GM21515 (cell line): ENCODE measurements around the gene SPTBN5.
"Not testable (repeated sequence)": the region's sequence is repeated elsewhere in the genome, so short reads cannot be mapped to it uniquely, and the experiment has no call there.

ENCODE experiments used
- ATAC-seq: cut with Tn5 transposase; IDR thresholded peaks from one replicate; pipeline ENCODE4 v1.9.1; 2021; ENCODE audit not compliant: unreplicated experiment

The SPTBN5 gene

GRCh38 chr15:41849204-41849603 is 44.6 kb downstream of the SPTBN5 start:
- no peak for ATAC-seq

- no peak for ATAC-seq
Measured at GRCh38 chr15:41848631-41849030, 45.2 kb downstream of the SPTBN5 start.

- no peak for ATAC-seq
Measured at GRCh38 chr15:41847981-41848380, 45.9 kb downstream of the SPTBN5 start.

- ATAC-seq: no peak
Measured at GRCh38 chr15:41847206-41847605, 46.6 kb downstream of the SPTBN5 start.

GRCh38 chr15:41844814-41845213 is 49.0 kb downstream of the SPTBN5 start:
- ATAC-seq: no peak

GRCh38 chr15:41843571-41843970 is 50.3 kb downstream of the SPTBN5 start:
- ATAC-seq: no peak

- ATAC-seq: no peak
Measured at GRCh38 chr15:41842229-41842628, 51.6 kb downstream of the SPTBN5 start.

- no peak for ATAC-seq
Measured at GRCh38 chr15:41841131-41841530, 52.7 kb downstream of the SPTBN5 start.

- ATAC-seq: no peak
Measured at GRCh38 chr15:41840673-41841072, 53.2 kb downstream of the SPTBN5 start.

GRCh38 chr15:41839781-41840491 is 53.9 kb downstream of the SPTBN5 start:
- ATAC-seq: no peak

GRCh38 chr15:41838400-41838897 is 55.4 kb downstream of the SPTBN5 start, which contains the start of gene PLA2G4B:
Gene PLA2G4B, plus strand, starts transcription at chr15:41838847. Its CDS starts 67 bp downstream, at chr15:41838914.
- ATAC-seq: no peak

GRCh38 chr15:41836713-41837454 is 57.0 kb downstream of the SPTBN5 start:
- no peak for ATAC-seq

- no peak for ATAC-seq
Measured at GRCh38 chr15:41836073-41836472, 57.8 kb downstream of the SPTBN5 start.

GRCh38 chr15:41834096-41834495 is 59.8 kb downstream of the SPTBN5 start:
- no peak for ATAC-seq

GRCh38 chr15:41832875-41833274 is 61.0 kb downstream of the SPTBN5 start:
- ATAC-seq: no peak

- no peak for ATAC-seq
Measured at GRCh38 chr15:41832208-41832607, 61.6 kb downstream of the SPTBN5 start.

- not testable (repeated sequence) for ATAC-seq
Measured at GRCh38 chr15:41831291-41831690, 62.6 kb downstream of the SPTBN5 start.

- ATAC-seq: no peak
Measured at GRCh38 chr15:41829959-41830646, 63.8 kb downstream of the SPTBN5 start.

- ATAC-seq: no peak
Measured at GRCh38 chr15:41828807-41829141, 65.1 kb downstream of the SPTBN5 start.

GRCh38 chr15:41827880-41828806 is 65.7 kb downstream of the SPTBN5 start, which contains the start of gene JMJD7:
Gene JMJD7, plus strand, starts transcription at chr15:41828092. Its CDS starts 33 bp downstream, at chr15:41828125.
- ATAC-seq: peak; percentile 71
